PC-9 (cell line): ENCODE data around the gene GUK1. TPM values are rescaled to one million over a fixed set of nuclear protein-coding genes. Genes with fewer than 3 reads are reported as not detected.

Experiments used
- BruUV-seq: library from RNA; stranded (reverse); fragments of 400-500 nt; replicated peaks from 2 replicates; lab custom pipeline; 2021; lab: Mats Ljungman, UMichigan
- CTCF ChIA-PET: fragments of 300-600 bp; sonication (Branson Sonifier 250); formaldehyde crosslinking; loops from one replicate; lab custom pipeline; 2022; ENCODE audit warnings: antibody characterized with exemption; lab: Charles Lee
- POLR2A ChIA-PET: fragments of 300-600 bp; sonication (Branson Sonifier 250); formaldehyde crosslinking; loops from one replicate; lab custom pipeline; 2022; ENCODE audit warnings: antibody characterized with exemption; ENCODE audit not compliant: unreplicated experiment; lab: Charles Lee
- DNase-seq, 2 experiments: peaks; one replicate each; pipeline versions ENCODE4 v3.0.0 to v3.0.0-alpha.2; 2015 to 2022; ENCODE audit warnings: mixed read lengths in 1 of 2
- H2AFZ ChIP-seq: fragments of 200-600 bp; sonication (generic); 2 replicates; pipeline ENCODE4 v1.8.1; 2017; ENCODE audit warnings: antibody characterized with exemption
- H3F3A ChIP-seq: fragments of 200-600 bp; sonication (generic); 2 replicates; pipeline ENCODE4 v1.8.1; 2017; ENCODE audit warnings: antibody characterized with exemption, mild to moderate bottlenecking, low read depth; ENCODE audit not compliant: insufficient read depth
- H3K27ac ChIP-seq: fragments of 200-600 bp; sonication (generic); 2 replicates; pipeline ENCODE4 v1.6.1; 2016; ENCODE audit warnings: mixed run types
- H3K27me3 ChIP-seq: fragments of 200-600 bp; sonication (generic); 2 replicates; pipeline ENCODE4 v1.6.1; 2016; ENCODE audit warnings: low read depth, mixed run types; ENCODE audit not compliant: insufficient read depth
- H3K36me3 ChIP-seq: fragments of 200-600 bp; sonication (generic); 2 replicates; pipeline ENCODE4 v1.6.1; 2016; ENCODE audit warnings: low read depth, mixed run types
- H3K4me1 ChIP-seq: fragments of 200-600 bp; sonication (generic); replicated peaks from 2 replicates; pipeline ENCODE4 v1.6.1; 2016; ENCODE audit warnings: mixed run types; ENCODE audit not compliant: insufficient read depth
- H3K4me2 ChIP-seq: fragments of 200-600 bp; sonication (generic); 2 replicates; pipeline ENCODE4 v1.6.1; 2017; ENCODE audit warnings: mixed run types
- H3K4me3 ChIP-seq: fragments of 200-600 bp; sonication (generic); 2 replicates; pipeline ENCODE4 v1.6.1; 2016; ENCODE audit warnings: mixed run types
- H3K79me2 ChIP-seq: fragments of 200-600 bp; sonication (generic); 2 replicates; pipeline ENCODE4 v1.6.1; 2017; ENCODE audit warnings: low read depth, mixed run types
- H3K9me2 ChIP-seq: fragments of 200-600 bp; sonication (generic); 2 replicates; pipeline ENCODE4 v1.8.1; 2017; ENCODE audit warnings: mild to moderate bottlenecking; ENCODE audit not compliant: insufficient read depth
- H3K9me3 ChIP-seq: fragments of 200-600 bp; sonication (generic); 2 replicates; pipeline ENCODE4 v1.8.1; 2016; ENCODE audit warnings: low read depth; ENCODE audit not compliant: insufficient read depth
- H4K20me1 ChIP-seq: fragments of 200-600 bp; sonication (generic); 2 replicates; pipeline ENCODE4 v1.8.1; 2017; ENCODE audit not compliant: insufficient read depth
- EZH2 ChIP-seq: fragments of 200-600 bp; sonication (generic); IDR thresholded peaks from 2 replicates; pipeline ENCODE4 v1.8.0; 2017; ENCODE audit warnings: antibody characterized with exemption, low read depth
- intact Hi-C: fragments of 100-400 bp; cut with micrococcal nuclease; formaldehyde crosslinking; loops from one replicate; pipeline ENCODE4 v1.10.0; 2022; ENCODE audit not compliant: unreplicated experiment
- total RNA-seq: library from RNA; stranded (reverse); gene quantifications from 2 replicates; pipeline ENCODE4 v1.2.3, GENCODE V29; 2021
- TF ChIP-seq, protein P1 (sequence below): fragments of 200-600 bp; sonication (generic); conservative IDR thresholded peaks from 2 replicates; pipeline ENCODE4 v1.6.1; 2017; ENCODE audit warnings: mixed run types, antibody characterized with exemption, mild to moderate bottlenecking, moderate library complexity

Gene GUK1
- total RNA-seq, 1 experiment from 2014 or later = 239 TPM

DNA sequence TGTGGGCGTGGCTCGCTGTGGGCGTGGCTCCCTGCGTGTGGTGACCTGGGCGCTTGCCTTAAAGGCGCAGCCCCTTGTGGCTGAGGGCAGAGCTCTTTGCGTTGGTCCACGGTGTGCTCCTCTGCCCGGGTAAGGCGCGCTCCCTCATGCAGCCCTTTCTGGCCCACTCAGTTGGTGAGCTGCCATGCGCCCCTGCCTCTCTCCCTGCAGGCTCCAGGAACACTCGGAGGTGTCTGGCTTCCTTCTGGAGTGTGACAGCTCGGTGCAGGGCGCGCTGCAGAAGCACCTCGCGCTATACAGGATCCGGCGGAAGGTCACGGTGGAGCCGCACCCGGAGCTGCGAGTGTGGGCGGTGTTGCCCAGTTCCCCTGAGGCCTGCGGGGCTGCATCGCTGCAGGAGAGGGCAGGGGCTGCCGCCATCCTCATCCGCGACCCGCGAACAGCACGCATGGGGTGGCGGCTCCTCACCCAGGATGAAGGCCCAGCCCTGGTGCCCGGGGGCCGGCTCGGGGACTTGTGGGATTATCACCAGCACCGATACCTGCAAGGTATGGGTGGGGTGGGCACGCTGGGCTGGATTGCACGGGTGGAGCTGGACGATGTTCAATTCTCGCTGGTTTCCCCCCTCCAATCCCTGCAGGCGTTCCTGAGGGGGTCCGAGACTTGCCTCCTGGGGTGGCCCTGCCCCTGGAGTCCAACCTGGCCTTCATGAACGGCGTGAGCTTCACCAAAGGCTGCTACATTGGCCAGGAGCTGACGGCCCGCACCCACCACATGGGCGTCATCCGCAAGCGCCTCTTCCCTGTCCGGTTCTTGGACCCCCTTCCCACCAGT lies 34.6 kb downstream of the GUK1 start:
- DNase-seq = no peak
- H3K4me2 ChIP-seq = no peak overlapping the region
- no TSS peak for BruUV-seq
- no peak overlapping the region for H2AFZ ChIP-seq
- H3K9me2 ChIP-seq = no peaks in the 10 kb centered on the region
- ChIA-PET POLR2A (no interaction called here), CTCF (no interaction called here)
- TF ChIP-seq, protein P1, sequence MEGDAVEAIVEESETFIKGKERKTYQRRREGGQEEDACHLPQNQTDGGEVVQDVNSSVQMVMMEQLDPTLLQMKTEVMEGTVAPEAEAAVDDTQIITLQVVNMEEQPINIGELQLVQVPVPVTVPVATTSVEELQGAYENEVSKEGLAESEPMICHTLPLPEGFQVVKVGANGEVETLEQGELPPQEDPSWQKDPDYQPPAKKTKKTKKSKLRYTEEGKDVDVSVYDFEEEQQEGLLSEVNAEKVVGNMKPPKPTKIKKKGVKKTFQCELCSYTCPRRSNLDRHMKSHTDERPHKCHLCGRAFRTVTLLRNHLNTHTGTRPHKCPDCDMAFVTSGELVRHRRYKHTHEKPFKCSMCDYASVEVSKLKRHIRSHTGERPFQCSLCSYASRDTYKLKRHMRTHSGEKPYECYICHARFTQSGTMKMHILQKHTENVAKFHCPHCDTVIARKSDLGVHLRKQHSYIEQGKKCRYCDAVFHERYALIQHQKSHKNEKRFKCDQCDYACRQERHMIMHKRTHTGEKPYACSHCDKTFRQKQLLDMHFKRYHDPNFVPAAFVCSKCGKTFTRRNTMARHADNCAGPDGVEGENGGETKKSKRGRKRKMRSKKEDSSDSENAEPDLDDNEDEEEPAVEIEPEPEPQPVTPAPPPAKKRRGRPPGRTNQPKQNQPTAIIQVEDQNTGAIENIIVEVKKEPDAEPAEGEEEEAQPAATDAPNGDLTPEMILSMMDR = no peak
- TF ChIP-seq EZH2 = no peak
- H3K27ac ChIP-seq = no peak overlapping the region
- H3K9me3 ChIP-seq = no peaks in the 10 kb centered on the region
- no peaks in the 10 kb centered on the region for H3K36me3 ChIP-seq
- intact Hi-C loops = no loop called here
- no peaks in the 10 kb centered on the region for H3K4me1 ChIP-seq
- H3K79me2 ChIP-seq = no peaks in the 10 kb centered on the region
- no peaks in the 10 kb centered on the region for H4K20me1 ChIP-seq
- peaks cover 11% of the 10 kb centered on the region for H3F3A ChIP-seq
- no peaks in the 10 kb centered on the region for H3K27me3 ChIP-seq
- H3K4me3 ChIP-seq = no peak overlapping the region

DNA sequence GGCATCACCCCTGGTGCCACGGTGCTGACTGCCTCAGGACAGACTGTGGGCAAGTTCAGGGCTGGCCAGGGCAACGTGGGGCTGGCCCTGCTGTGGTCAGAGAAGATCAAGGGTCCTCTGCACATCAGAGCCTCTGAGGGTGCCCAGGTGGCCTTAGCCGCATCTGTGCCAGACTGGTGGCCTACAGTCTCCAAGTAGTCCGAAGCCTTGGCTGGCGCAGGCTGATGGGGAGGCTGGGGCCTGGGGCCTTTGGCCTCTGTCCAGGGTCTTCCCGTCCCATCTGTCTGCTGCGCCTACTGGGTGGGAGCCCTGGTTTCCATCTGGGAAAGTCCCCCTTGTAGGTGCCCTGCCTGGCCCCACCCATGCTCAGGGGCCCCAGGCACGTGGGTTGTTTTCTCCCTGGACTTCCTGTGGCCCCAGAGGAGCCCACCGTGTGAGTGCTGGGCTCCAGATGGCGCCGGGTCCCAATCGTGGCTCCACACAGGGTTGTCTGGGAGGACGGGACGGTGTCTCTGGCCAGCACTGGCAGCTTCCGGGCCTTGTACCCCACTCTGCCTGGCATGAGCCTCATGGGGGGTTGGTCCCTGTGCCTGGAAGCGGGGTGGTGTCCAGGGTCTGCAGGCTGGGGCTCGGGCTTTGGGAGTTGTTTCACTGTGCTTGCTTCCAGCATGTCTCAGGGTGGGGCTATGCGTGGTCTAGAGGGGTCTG lies 35.4 kb downstream of the GUK1 start:
- H3K27ac ChIP-seq = no peak overlapping the region
- DNase-seq = no peak
- BruUV-seq = no TSS peak
- no peaks in the 10 kb centered on the region for H4K20me1 ChIP-seq
- TF ChIP-seq, protein P1 = no peak
- no peak for TF ChIP-seq EZH2
- no peaks in the 10 kb centered on the region for H3K36me3 ChIP-seq
- H3K9me2 ChIP-seq = no peaks in the 10 kb centered on the region
- H3K9me3 ChIP-seq = no peaks in the 10 kb centered on the region
- H3K4me2 ChIP-seq = no peak overlapping the region
- H2AFZ ChIP-seq = no peak overlapping the region
- CTCF ChIA-PET = interaction anchor here (0.5 kb wide), 1 partner anchor 283 kb away, joined by 9 read pairs; no protein-coding TSS in a partner anchor
- intact Hi-C loops = no loop called here
- POLR2A ChIA-PET = no interaction called here
- no peaks in the 10 kb centered on the region for H3K4me1 ChIP-seq
- peaks cover 11% of the 10 kb centered on the region for H3F3A ChIP-seq
- no peaks in the 10 kb centered on the region for H3K27me3 ChIP-seq
- H3K4me3 ChIP-seq = no peak overlapping the region
- H3K79me2 ChIP-seq = no peaks in the 10 kb centered on the region

DNA sequence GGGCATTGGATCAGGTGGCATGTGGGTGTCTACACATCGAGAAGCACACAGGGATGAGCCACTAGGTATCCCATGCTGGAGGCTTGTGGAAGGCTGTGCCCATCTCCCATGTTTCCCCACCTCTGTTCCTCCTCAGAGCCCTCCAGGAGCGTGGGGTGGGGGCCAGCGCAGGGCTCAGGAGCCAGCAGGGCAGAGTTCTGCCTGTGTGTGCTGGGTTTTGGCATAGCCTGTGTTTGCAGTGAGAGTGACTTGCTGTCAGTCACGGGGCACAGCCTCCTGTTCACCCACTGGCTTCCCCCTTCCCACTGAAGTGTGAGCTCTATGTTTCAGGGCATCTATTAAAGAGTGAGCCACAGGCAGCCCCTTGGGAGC lies 35.9 kb downstream of the GUK1 start:
- ChIA-PET POLR2A (no interaction called here), CTCF (interaction anchor here (0.5 kb wide), 1 partner anchor 282 kb away, joined by 9 read pairs; no protein-coding TSS in a partner anchor)
- H3F3A ChIP-seq = peaks cover 15% of the 10 kb centered on the region
- no peak overlapping the region for H3K27ac ChIP-seq
- intact Hi-C loops = no loop called here
- no peak overlapping the region for H3K4me2 ChIP-seq
- H3K4me3 ChIP-seq = no peak overlapping the region
- H3K9me2 ChIP-seq = no peaks in the 10 kb centered on the region
- H3K27me3 ChIP-seq = no peaks in the 10 kb centered on the region
- BruUV-seq = no TSS peak
- H3K36me3 ChIP-seq = no peaks in the 10 kb centered on the region
- no peaks in the 10 kb centered on the region for H3K4me1 ChIP-seq
- no peak for DNase-seq
- H3K79me2 ChIP-seq = no peaks in the 10 kb centered on the region
- no peak for TF ChIP-seq EZH2
- TF ChIP-seq, protein P1 = no peak
- H4K20me1 ChIP-seq = no peaks in the 10 kb centered on the region
- H3K9me3 ChIP-seq = no peaks in the 10 kb centered on the region
- H2AFZ ChIP-seq = no peak overlapping the region
